Measurements from ENCODE around the gene NOX4. TPM values are rescaled to one million over a fixed set of nuclear protein-coding genes. Genes with fewer than 3 reads are reported as not detected.

The NOX4 gene
- total and polyA plus RNA-seq, 2 of the 8 experiments (the other 6 are each of a cell fraction or from before 2014, with no cell fraction given) = 2.0 to 2.3 TPM

DNA sequence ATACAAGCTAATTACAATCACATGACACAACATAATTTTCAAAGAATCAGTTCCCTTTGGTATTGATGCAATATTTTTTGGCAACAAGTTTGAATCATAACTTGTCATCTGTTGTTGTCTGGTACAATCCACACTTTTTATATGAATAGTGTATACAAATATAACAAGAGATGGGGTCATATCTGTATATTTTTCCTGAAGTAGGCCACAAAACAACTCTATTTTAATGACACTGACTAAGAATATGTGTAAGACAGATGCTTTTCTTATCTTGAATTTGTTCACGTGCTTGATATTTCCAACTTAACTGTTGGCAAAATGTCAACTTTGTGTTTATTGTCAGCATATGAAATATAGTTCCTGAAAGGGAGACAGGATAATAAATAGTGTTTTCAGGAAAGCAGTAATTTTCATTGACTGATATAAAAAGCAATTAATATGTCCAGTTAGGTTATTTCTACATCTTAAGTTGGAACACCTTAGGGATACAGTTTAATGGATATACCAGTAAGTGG, 27.9 kb downstream of the NOX4 start:
- Histone ChIP-seq H2BK20ac (ENCODE audit: low read length) (no peak overlapping the region), H4K91ac (replicated peaks; ENCODE audit: insufficient read length, low read length) (no peak overlapping the region), H3K4me2 (ENCODE audit: insufficient read depth in 1 of 2, low read depth in 2 of 2, low read length in 2 of 2) (no peak overlapping the region), H3K79me2 (ENCODE audit: control insufficient read depth in 1 of 2, insufficient read depth in 2 of 2, low read length in 2 of 2) (no peaks in the 10 kb centered on the region), H2BK120ac (replicated peaks; ENCODE audit: low read depth, low read length) (no peak overlapping the region), H2BK15ac (ENCODE audit: low read length) (no peak overlapping the region), H2BK5ac (ENCODE audit: low read depth, low read length) (no peak overlapping the region), H3K9ac (replicated peaks in 1 of 4; ENCODE audit: extremely low read depth in 1 of 4, low read depth in 3 of 4, low read length in 3 of 4) (no peak overlapping the region), H3K27ac (ENCODE audit: low read depth, low read length) (no peak overlapping the region), H3K9me3 (ENCODE audit: insufficient read depth in 2 of 2, low read depth in 1 of 2, low read length in 1 of 2) (no peaks in the 10 kb centered on the region), H2AK5ac (ENCODE audit: low read depth, low read length) (no peak overlapping the region), H3K56ac (replicated peaks; ENCODE audit: insufficient read length, low read depth, low read length) (no peak overlapping the region), H3K23me2 (ENCODE audit: low read depth, low read length) (no peaks in the 10 kb centered on the region), H2AFZ (ENCODE audit: low read length) (no peak overlapping the region), H3K18ac (ENCODE audit: extremely low read depth, low read length) (no peak overlapping the region), H3K4me3 (ENCODE audit: extremely low read depth in 1 of 4, insufficient read depth in 2 of 4, low read depth in 3 of 4, low read length in 4 of 4) (no peak overlapping the region), H4K8ac (ENCODE audit: extremely low read depth, insufficient read depth, low read length) (no peak overlapping the region), H4K5ac (ENCODE audit: insufficient read length, low read depth, low read length) (no peak overlapping the region), H2BK12ac (ENCODE audit: low read depth, low read length) (no peak overlapping the region), H3K27me3 (replicated peaks in 1 of 4; ENCODE audit: control insufficient read depth in 3 of 4, extremely low read depth in 1 of 4, insufficient read depth in 3 of 4, low read length in 3 of 4) (no peaks in the 10 kb centered on the region), H3K79me1 (ENCODE audit: low read depth, low read length) (no peaks in the 10 kb centered on the region), H4K20me1 (replicated peaks in 1 of 2; ENCODE audit: control insufficient read depth in 1 of 2, insufficient read depth in 2 of 2, low read length in 2 of 2) (no peaks in the 10 kb centered on the region), H3K14ac (ENCODE audit: insufficient read length) (no peak overlapping the region), H3K23ac (ENCODE audit: insufficient read length) (no peak overlapping the region), H3K4me1 (replicated peaks in 1 of 4; ENCODE audit: control insufficient read depth in 3 of 4, insufficient read depth in 4 of 4, low read length in 3 of 4) (no peaks in the 10 kb centered on the region), H3K4ac (replicated peaks; ENCODE audit: insufficient read length, low read depth, low read length) (no peak overlapping the region), H3K36me3 (ENCODE audit: control insufficient read depth in 2 of 4, insufficient read depth in 4 of 4, low read length in 3 of 4) (no peaks in the 10 kb centered on the region)
- no peak for TF ChIP-seq BRCA1 (IDR thresholded peaks at IDR 0.05; ENCODE audit: low read depth, low read length)
- FAIRE-seq (no peak), DNase-seq (ENCODE audit: low read depth in 1 of 2, low spot score in 2 of 2) (no peak)
- ChIA-PET POLR2A (ENCODE audit: partially characterized antibody) (no interaction called here), CTCF (ENCODE audit: partially characterized antibody) (no interaction called here)
- WGBS, 2 experiments (ENCODE audit: extremely low coverage in 1 of 2, insufficient coverage in 1 of 2, insufficient read length in 1 of 2, insufficient replicate concordance in 2 of 2, low coverage in 1 of 2, low lambda C conversion rate in 2 of 2, missing lambda C conversion rate in 1 of 2) = 88% methylated on average over 1 of the region's 1 CpG; no CpG with 5 or more reads in 1 of the 2 experiments

Measured in H1 (cell line).